ENCODE results near the gene GATAD2B.

- TF ChIP-seq GATA2 (IDR thresholded peaks at IDR 0.05; ENCODE audit: low read depth, low read length) (no peak), GATA3 (IDR thresholded peaks at IDR 0.05; ENCODE audit: low read depth, low read length) (no peak)
Observed at GRCh38 chr1:153957744-153958110, 35.0 kb upstream of the GATAD2B start.
